ENCODE measurements around the gene EIF5A. TPM values are rescaled to one million over a fixed set of nuclear protein-coding genes. Genes with fewer than 3 reads are reported as not detected.

EIF5A gene
- total RNA-seq, 1 donor: 436 TPM

- Histone ChIP-seq H3K27me3 (ENCODE audit: insufficient read depth, low read length) (peaks cover 50% of the 10 kb centered on the region), H2AFZ (ENCODE audit: low read length) (no peak overlapping the region), H3K4me3 (ENCODE audit: insufficient read depth, low read length) (no peak overlapping the region), H3K4me2 (ENCODE audit: insufficient read depth, low read length) (no peak overlapping the region), H3K4me1 (ENCODE audit: insufficient read depth, low read length) (no peaks in the 10 kb centered on the region), H4K20me1 (ENCODE audit: insufficient read depth, low read length) (no peaks in the 10 kb centered on the region), H3K79me2 (ENCODE audit: insufficient read depth, low read length) (no peaks in the 10 kb centered on the region), H3K36me3 (ENCODE audit: insufficient read depth, low read length) (no peaks in the 10 kb centered on the region), H3K9me3 (ENCODE audit: low read depth, low read length) (no peaks in the 10 kb centered on the region), H3K27ac (ENCODE audit: low read depth, low read length) (no peak overlapping the region)
- peak; percentile 74 for DNase-seq (ENCODE audit: insufficient read length, low spot score, missing footprints)
- TF ChIP-seq CTCF (IDR thresholded peaks at IDR 0.05; ENCODE audit: extremely low read depth, low read depth, low read length): no peak
These were observed 32.8 kb downstream of the EIF5A start for GRCh38 chr17:7340179-7340578.

- H3K27me3 ChIP-seq (ENCODE audit: insufficient read depth, low read length): peaks cover 42% of the 10 kb centered on the region
These were observed 34.4 kb downstream of the EIF5A start for GRCh38 chr17:7341842-7342241.

GRCh38 chr17:7343250-7343649 lies 35.8 kb downstream of the EIF5A start:
- peaks cover 4% of the 10 kb centered on the region for H3K4me1 ChIP-seq (ENCODE audit: insufficient read depth, low read length)
- no peaks in the 10 kb centered on the region for H3K36me3 ChIP-seq (ENCODE audit: insufficient read depth, low read length)
- DNase-seq (ENCODE audit: insufficient read length, low spot score, missing footprints): peak; percentile 14
- peaks cover 37% of the 10 kb centered on the region for H3K27me3 ChIP-seq (ENCODE audit: insufficient read depth, low read length)
- H3K27ac ChIP-seq (ENCODE audit: low read depth, low read length): no peak overlapping the region
- TF ChIP-seq CTCF (IDR thresholded peaks at IDR 0.05; ENCODE audit: extremely low read depth, low read depth, low read length): no peak
- H2AFZ ChIP-seq (ENCODE audit: low read length): no peak overlapping the region
- peaks cover 11% of the 10 kb centered on the region for H4K20me1 ChIP-seq (ENCODE audit: insufficient read depth, low read length)
- H3K79me2 ChIP-seq (ENCODE audit: insufficient read depth, low read length): no peaks in the 10 kb centered on the region
- H3K4me2 ChIP-seq (ENCODE audit: insufficient read depth, low read length): no peak overlapping the region
- no peak overlapping the region for H3K4me3 ChIP-seq (ENCODE audit: insufficient read depth, low read length)
- no peaks in the 10 kb centered on the region for H3K9me3 ChIP-seq (ENCODE audit: low read depth, low read length)

More at GRCh38 chr17:7341842-7342241, 34.4 kb downstream of the EIF5A start:
- no peak for TF ChIP-seq CTCF (IDR thresholded peaks at IDR 0.05; ENCODE audit: extremely low read depth, low read depth, low read length)
- no peak overlapping the region for H3K4me3 ChIP-seq (ENCODE audit: insufficient read depth, low read length)
- no peak overlapping the region for H2AFZ ChIP-seq (ENCODE audit: low read length)
- H3K36me3 ChIP-seq (ENCODE audit: insufficient read depth, low read length): no peaks in the 10 kb centered on the region
- no peak overlapping the region for H3K27ac ChIP-seq (ENCODE audit: low read depth, low read length)
- no peak overlapping the region for H3K4me2 ChIP-seq (ENCODE audit: insufficient read depth, low read length)
- H3K79me2 ChIP-seq (ENCODE audit: insufficient read depth, low read length): no peaks in the 10 kb centered on the region
- H3K9me3 ChIP-seq (ENCODE audit: low read depth, low read length): no peaks in the 10 kb centered on the region
- no peaks in the 10 kb centered on the region for H3K4me1 ChIP-seq (ENCODE audit: insufficient read depth, low read length)
- DNase-seq (ENCODE audit: insufficient read length, low spot score, missing footprints): no peak
- H4K20me1 ChIP-seq (ENCODE audit: insufficient read depth, low read length): peaks cover 4% of the 10 kb centered on the region

GRCh38 chr17:7346761-7347614 lies 39.6 kb downstream of the EIF5A start:
- peaks cover 24% of the 10 kb centered on the region for H3K27me3 ChIP-seq (ENCODE audit: insufficient read depth, low read length)
- peak; percentile 91 for DNase-seq (ENCODE audit: insufficient read length, low spot score, missing footprints)

More at GRCh38 chr17:7346761-7347614, 39.6 kb downstream of the EIF5A start:
- Histone ChIP-seq H3K79me2 (ENCODE audit: insufficient read depth, low read length) (peaks cover 7% of the 10 kb centered on the region), H3K9me3 (ENCODE audit: low read depth, low read length) (no peaks in the 10 kb centered on the region), H3K4me3 (ENCODE audit: insufficient read depth, low read length) (no peak overlapping the region), H4K20me1 (ENCODE audit: insufficient read depth, low read length) (peaks cover 16% of the 10 kb centered on the region), H3K4me1 (ENCODE audit: insufficient read depth, low read length) (peaks cover 25% of the 10 kb centered on the region), H3K27ac (ENCODE audit: low read depth, low read length) (no peak overlapping the region), H2AFZ (ENCODE audit: low read length) (no peak overlapping the region), H3K36me3 (ENCODE audit: insufficient read depth, low read length) (no peaks in the 10 kb centered on the region), H3K4me2 (ENCODE audit: insufficient read depth, low read length) (no peak overlapping the region)
- no peak for TF ChIP-seq CTCF (IDR thresholded peaks at IDR 0.05; ENCODE audit: extremely low read depth, low read depth, low read length)
